Calu3 (cell line): Measurements from ENCODE around the gene ANXA1. TPM values are rescaled to one million over a fixed set of nuclear protein-coding genes. Genes with fewer than 3 reads are reported as not detected.

Source experiments
- BruUV-seq: library from RNA; stranded (reverse); fragments of 400-500 nt; replicated peaks from 2 replicates; lab custom pipeline; 2021; lab: Mats Ljungman, UMichigan
- CTCF ChIA-PET: fragments of 300-600 bp; sonication (Branson Sonifier 250); formaldehyde crosslinking; loops from one replicate; lab custom pipeline; 2022; ENCODE audit warnings: antibody characterized with exemption; lab: Charles Lee
- DNase-seq: peaks from one replicate; pipeline ENCODE4 v3.0.0; 2022
- H3K27ac Mint-ChIP-seq: one replicate; pipeline ENCODE4 v1.8.0; 2022; ENCODE audit warnings: mixed read lengths; ENCODE audit not compliant: unreplicated experiment
- H3K27me3 Mint-ChIP-seq: one replicate; pipeline ENCODE4 v1.8.0; 2022; ENCODE audit warnings: mixed read lengths; ENCODE audit not compliant: unreplicated experiment
- H3K36me3 Mint-ChIP-seq: one replicate; pipeline ENCODE4 v1.8.0; 2022; ENCODE audit warnings: mild to moderate bottlenecking, moderate library complexity, mixed read lengths; ENCODE audit not compliant: insufficient read depth, unreplicated experiment
- H3K4me1 Mint-ChIP-seq: one replicate; pipeline ENCODE4 v1.8.0; 2022; ENCODE audit warnings: mild to moderate bottlenecking, low read depth, mixed read lengths; ENCODE audit not compliant: unreplicated experiment
- H3K4me3 Mint-ChIP-seq: one replicate; pipeline ENCODE4 v1.8.0; 2022; ENCODE audit warnings: mild to moderate bottlenecking, low read depth, moderate library complexity, mixed read lengths; ENCODE audit not compliant: unreplicated experiment
- H3K9me3 Mint-ChIP-seq: one replicate; pipeline ENCODE4 v1.8.0; 2022; ENCODE audit warnings: low read depth, mixed read lengths; ENCODE audit not compliant: unreplicated experiment
- intact Hi-C: fragments of 100-400 bp; cut with micrococcal nuclease; formaldehyde crosslinking; loops from one replicate; pipeline ENCODE4 v1.10.0; 2022; ENCODE audit not compliant: unreplicated experiment
- total RNA-seq: library from RNA; stranded (reverse); gene quantifications from 2 replicates; pipeline ENCODE4 v1.2.3, GENCODE V29; 2022
- TF ChIP-seq, protein P1 (sequence below): fragments of 200-600 bp; IDR thresholded peaks from one replicate; pipeline ENCODE4 v1.8.0; 2022; ENCODE audit warnings: antibody characterized with exemption; ENCODE audit not compliant: unreplicated experiment

The ANXA1 gene
- total RNA-seq, 1 experiment from 2014 or later = 458 TPM

GRCh38 chr9:73158723-73159122 is 7.1 kb downstream of the ANXA1 start:
- Mint-ChIP-seq H3K9me3 (no peaks in the 10 kb centered on the region), H3K27ac (peak overlapping the region; percentile 52), H3K27me3 (no peaks in the 10 kb centered on the region), H3K4me3 (no peak overlapping the region), H3K4me1 (peaks cover 7% of the 10 kb centered on the region), H3K36me3 (peaks cover 86% of the 10 kb centered on the region)
- intact Hi-C loops = no loop called here
- CTCF ChIA-PET = no interaction called here
- BruUV-seq = no TSS peak
- TF ChIP-seq, protein P1, sequence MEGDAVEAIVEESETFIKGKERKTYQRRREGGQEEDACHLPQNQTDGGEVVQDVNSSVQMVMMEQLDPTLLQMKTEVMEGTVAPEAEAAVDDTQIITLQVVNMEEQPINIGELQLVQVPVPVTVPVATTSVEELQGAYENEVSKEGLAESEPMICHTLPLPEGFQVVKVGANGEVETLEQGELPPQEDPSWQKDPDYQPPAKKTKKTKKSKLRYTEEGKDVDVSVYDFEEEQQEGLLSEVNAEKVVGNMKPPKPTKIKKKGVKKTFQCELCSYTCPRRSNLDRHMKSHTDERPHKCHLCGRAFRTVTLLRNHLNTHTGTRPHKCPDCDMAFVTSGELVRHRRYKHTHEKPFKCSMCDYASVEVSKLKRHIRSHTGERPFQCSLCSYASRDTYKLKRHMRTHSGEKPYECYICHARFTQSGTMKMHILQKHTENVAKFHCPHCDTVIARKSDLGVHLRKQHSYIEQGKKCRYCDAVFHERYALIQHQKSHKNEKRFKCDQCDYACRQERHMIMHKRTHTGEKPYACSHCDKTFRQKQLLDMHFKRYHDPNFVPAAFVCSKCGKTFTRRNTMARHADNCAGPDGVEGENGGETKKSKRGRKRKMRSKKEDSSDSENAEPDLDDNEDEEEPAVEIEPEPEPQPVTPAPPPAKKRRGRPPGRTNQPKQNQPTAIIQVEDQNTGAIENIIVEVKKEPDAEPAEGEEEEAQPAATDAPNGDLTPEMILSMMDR = no peak
- DNase-seq = no peak

DNA sequence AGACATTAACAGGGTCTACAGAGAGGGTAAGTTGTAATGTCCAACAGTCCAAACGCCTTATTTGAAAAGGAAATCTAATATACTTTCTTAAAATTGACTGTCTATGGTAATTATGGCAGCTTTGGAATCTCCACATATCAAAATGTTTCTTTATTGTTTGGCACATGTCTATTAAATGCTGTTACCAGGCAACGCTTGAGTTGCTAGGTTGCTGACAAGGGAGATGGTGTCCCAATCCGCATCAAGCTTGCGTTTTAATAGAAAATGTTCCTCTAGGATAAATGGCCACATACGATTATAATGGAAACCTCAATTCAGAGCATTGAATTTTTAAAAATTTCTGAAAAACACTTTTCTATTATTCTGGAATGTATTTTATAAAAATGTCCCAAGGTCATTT is 9.2 kb downstream of the ANXA1 start:
- H3K36me3 Mint-ChIP-seq = peaks cover 74% of the 10 kb centered on the region
- H3K27me3 Mint-ChIP-seq = no peaks in the 10 kb centered on the region
- TF ChIP-seq, protein P1 = no peak
- H3K4me3 Mint-ChIP-seq = no peak overlapping the region
- DNase-seq = no peak
- H3K27ac Mint-ChIP-seq = no peak overlapping the region
- no TSS peak for BruUV-seq
- no peaks in the 10 kb centered on the region for H3K9me3 Mint-ChIP-seq
- H3K4me1 Mint-ChIP-seq = peaks cover 7% of the 10 kb centered on the region
- CTCF ChIA-PET = interaction anchor here (1.5 to 1.6 kb wide), 2 partner anchors 24 to 53 kb away, joined by 3 to 4 read pairs; no protein-coding TSS in a partner anchor
- intact Hi-C loops = no loop called here

GRCh38 chr9:73162987-73163768 is 11.5 kb downstream of the ANXA1 start:
- DNase-seq = no peak
- BruUV-seq = no TSS peak
- Mint-ChIP-seq H3K27me3 (no peaks in the 10 kb centered on the region), H3K27ac (no peak overlapping the region), H3K4me3 (no peak overlapping the region), H3K36me3 (peaks cover 76% of the 10 kb centered on the region), H3K9me3 (no peaks in the 10 kb centered on the region), H3K4me1 (peaks cover 5% of the 10 kb centered on the region)
- TF ChIP-seq, protein P1 = no peak
- CTCF ChIA-PET = no interaction called here
- intact Hi-C loops = no loop called here

DNA sequence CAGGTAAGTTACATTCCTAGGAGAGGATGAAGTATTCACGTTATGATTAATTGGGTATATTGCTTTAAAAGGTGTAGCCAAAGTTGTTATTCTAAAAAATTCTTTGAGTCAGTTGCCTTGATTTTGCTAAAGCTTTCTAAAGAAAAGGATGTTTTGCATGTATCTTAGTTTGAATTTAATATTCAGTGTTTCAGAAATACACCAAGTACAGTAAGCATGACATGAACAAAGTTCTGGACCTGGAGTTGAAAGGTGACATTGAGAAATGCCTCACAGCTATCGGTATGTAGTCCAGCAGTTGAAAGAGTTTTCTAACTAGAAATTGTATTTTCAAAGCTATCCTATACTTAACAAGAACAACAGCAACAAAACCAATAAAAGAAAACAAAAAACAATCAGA is 14.2 kb downstream of the ANXA1 start:
- CTCF ChIA-PET = no interaction called here
- no peak for DNase-seq
- no TSS peak for BruUV-seq
- H3K27ac Mint-ChIP-seq = no peak overlapping the region
- peaks cover 11% of the 10 kb centered on the region for H3K4me1 Mint-ChIP-seq
- intact Hi-C loops = no loop called here
- H3K4me3 Mint-ChIP-seq = no peak overlapping the region
- no peaks in the 10 kb centered on the region for H3K9me3 Mint-ChIP-seq
- H3K36me3 Mint-ChIP-seq = peaks cover 72% of the 10 kb centered on the region
- H3K27me3 Mint-ChIP-seq = no peaks in the 10 kb centered on the region
- TF ChIP-seq, protein P1 = no peak
